ENCODE results near the gene KRT38.

KRT38 gene

DNA sequence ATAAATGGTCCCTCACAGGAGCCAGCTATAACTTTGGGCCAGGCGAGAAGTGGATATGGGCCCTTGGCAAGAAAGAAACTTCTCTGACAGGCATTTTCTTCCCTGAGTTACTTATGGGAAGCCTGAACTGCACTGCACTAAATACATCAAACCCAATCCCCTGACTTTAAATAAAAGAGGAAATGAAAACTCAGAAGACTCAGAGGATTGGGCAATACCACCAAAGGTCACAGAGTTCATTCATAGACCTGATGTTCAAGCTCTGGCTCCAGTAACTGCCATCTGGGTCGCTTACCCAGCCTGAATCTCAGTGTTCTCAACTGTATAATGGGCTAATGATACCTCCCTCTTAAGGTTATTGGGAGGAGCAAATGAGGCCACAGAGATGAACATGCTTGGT is 39.4 kb upstream of the KRT38 start:
- Histone ChIP-seq H3K27me3 (ENCODE audit: insufficient read depth, low read length) (no peaks in the 10 kb centered on the region; the same call in 1 of the 2 replicates), H3K4me3 (ENCODE audit: low read depth, low read length, poor library complexity, severe bottlenecking) (no peak overlapping the region), H3K79me2 (ENCODE audit: insufficient read depth, low read length) (no peaks in the 10 kb centered on the region), H2AFZ (ENCODE audit: low read length) (no peak overlapping the region), H3K27ac (ENCODE audit: low read depth, low read length, poor library complexity, severe bottlenecking) (no peak overlapping the region), H3K9ac (ENCODE audit: low read length) (no peak overlapping the region), H3K4me2 (ENCODE audit: low read length) (no peak overlapping the region), H3K9me2 (ENCODE audit: low read depth, low read length) (no peaks in the 10 kb centered on the region), H3K36me3 (ENCODE audit: insufficient read depth, low read length) (no peaks in the 10 kb centered on the region), H3K4me1 (ENCODE audit: insufficient read depth, low read length, severe bottlenecking) (no peaks in the 10 kb centered on the region), H3F3A (ENCODE audit: insufficient read depth, low read length) (no peaks in the 10 kb centered on the region), H3K9me3 (ENCODE audit: low read length) (no peaks in the 10 kb centered on the region), H4K20me1 (ENCODE audit: insufficient read depth, low read length) (no peaks in the 10 kb centered on the region)
- TF ChIP-seq, protein P1, sequence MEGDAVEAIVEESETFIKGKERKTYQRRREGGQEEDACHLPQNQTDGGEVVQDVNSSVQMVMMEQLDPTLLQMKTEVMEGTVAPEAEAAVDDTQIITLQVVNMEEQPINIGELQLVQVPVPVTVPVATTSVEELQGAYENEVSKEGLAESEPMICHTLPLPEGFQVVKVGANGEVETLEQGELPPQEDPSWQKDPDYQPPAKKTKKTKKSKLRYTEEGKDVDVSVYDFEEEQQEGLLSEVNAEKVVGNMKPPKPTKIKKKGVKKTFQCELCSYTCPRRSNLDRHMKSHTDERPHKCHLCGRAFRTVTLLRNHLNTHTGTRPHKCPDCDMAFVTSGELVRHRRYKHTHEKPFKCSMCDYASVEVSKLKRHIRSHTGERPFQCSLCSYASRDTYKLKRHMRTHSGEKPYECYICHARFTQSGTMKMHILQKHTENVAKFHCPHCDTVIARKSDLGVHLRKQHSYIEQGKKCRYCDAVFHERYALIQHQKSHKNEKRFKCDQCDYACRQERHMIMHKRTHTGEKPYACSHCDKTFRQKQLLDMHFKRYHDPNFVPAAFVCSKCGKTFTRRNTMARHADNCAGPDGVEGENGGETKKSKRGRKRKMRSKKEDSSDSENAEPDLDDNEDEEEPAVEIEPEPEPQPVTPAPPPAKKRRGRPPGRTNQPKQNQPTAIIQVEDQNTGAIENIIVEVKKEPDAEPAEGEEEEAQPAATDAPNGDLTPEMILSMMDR (IDR thresholded peaks at IDR 0.05; ENCODE audit: low read length) = no peak
- no peak for TF ChIP-seq EZH2 (IDR thresholded peaks at IDR 0.05; ENCODE audit: borderline replicate concordance, low read length)

DNA sequence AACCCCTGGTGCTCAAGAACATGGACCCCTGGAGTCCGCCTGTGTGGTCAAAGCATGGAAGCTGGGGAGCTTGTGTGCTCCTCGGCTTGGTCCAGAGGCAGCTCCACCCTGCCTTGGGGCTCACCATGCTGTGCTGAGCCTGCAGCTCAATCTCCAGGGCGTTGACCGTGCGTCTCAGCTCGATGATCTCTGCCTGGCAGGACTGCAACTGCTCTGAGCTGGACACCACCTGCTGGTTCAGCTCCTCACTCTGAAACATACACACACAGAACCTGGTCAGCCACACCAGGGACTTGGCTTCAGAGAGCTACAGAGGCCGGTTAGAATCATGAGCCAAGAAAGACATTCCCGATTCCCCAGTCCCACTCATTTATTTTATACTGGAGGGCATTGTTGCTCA is 37.5 kb upstream of the KRT38 start:
- Histone ChIP-seq H3K4me1 (ENCODE audit: insufficient read depth, low read length, severe bottlenecking) (no peaks in the 10 kb centered on the region), H3F3A (ENCODE audit: insufficient read depth, low read length) (no peaks in the 10 kb centered on the region), H3K27me3 (ENCODE audit: insufficient read depth, low read length) (no peaks in the 10 kb centered on the region; the same call in 1 of the 2 replicates), H4K20me1 (ENCODE audit: insufficient read depth, low read length) (no peaks in the 10 kb centered on the region), H3K4me2 (ENCODE audit: low read length) (no peak overlapping the region), H3K4me3 (ENCODE audit: low read depth, low read length, poor library complexity, severe bottlenecking) (no peak overlapping the region), H2AFZ (ENCODE audit: low read length) (no peak overlapping the region), H3K79me2 (ENCODE audit: insufficient read depth, low read length) (no peaks in the 10 kb centered on the region), H3K27ac (ENCODE audit: low read depth, low read length, poor library complexity, severe bottlenecking) (no peak overlapping the region), H3K9me3 (ENCODE audit: low read length) (no peaks in the 10 kb centered on the region), H3K9ac (ENCODE audit: low read length) (no peak overlapping the region), H3K9me2 (ENCODE audit: low read depth, low read length) (no peaks in the 10 kb centered on the region), H3K36me3 (ENCODE audit: insufficient read depth, low read length) (no peaks in the 10 kb centered on the region)
- no peak for TF ChIP-seq EZH2 (IDR thresholded peaks at IDR 0.05; ENCODE audit: borderline replicate concordance, low read length)
- TF ChIP-seq, protein P1 (IDR thresholded peaks at IDR 0.05; ENCODE audit: low read length) = no peak

- Histone ChIP-seq H3K4me3 (ENCODE audit: low read depth, low read length, poor library complexity, severe bottlenecking) (no peak overlapping the region), H3K4me1 (ENCODE audit: insufficient read depth, low read length, severe bottlenecking) (no peaks in the 10 kb centered on the region), H3K27me3 (ENCODE audit: insufficient read depth, low read length) (no peaks in the 10 kb centered on the region; the same call in 1 of the 2 replicates), H4K20me1 (ENCODE audit: insufficient read depth, low read length) (no peaks in the 10 kb centered on the region), H3F3A (ENCODE audit: insufficient read depth, low read length) (no peaks in the 10 kb centered on the region), H3K27ac (ENCODE audit: low read depth, low read length, poor library complexity, severe bottlenecking) (no peak overlapping the region), H3K9ac (ENCODE audit: low read length) (no peak overlapping the region), H3K36me3 (ENCODE audit: insufficient read depth, low read length) (no peaks in the 10 kb centered on the region), H3K79me2 (ENCODE audit: insufficient read depth, low read length) (no peaks in the 10 kb centered on the region), H3K9me3 (ENCODE audit: low read length) (no peaks in the 10 kb centered on the region), H3K4me2 (ENCODE audit: low read length) (no peak overlapping the region), H3K9me2 (ENCODE audit: low read depth, low read length) (no peaks in the 10 kb centered on the region), H2AFZ (ENCODE audit: low read length) (no peak overlapping the region)
- TF ChIP-seq EZH2 (IDR thresholded peaks at IDR 0.05; ENCODE audit: borderline replicate concordance, low read length) = no peak
- TF ChIP-seq, protein P1 (IDR thresholded peaks at IDR 0.05; ENCODE audit: low read length) = no peak
These were observed 36.4 kb upstream of the KRT38 start for GRCh38 chr17:41476866-41477815.

Data from OCI-LY1 (cell line).